Upper lobe of left lung (tissue), 6 donors: ENCODE data around the gene TOX2. TPM values are rescaled to one million over a fixed set of nuclear protein-coding genes. Genes with fewer than 3 reads are reported as not detected.

Source experiments
- ATAC-seq, 2 donors: fragments of 200-7000 bp; cut with Tn5 transposase; one replicate each; pipeline ENCODE4 v1.9.1; 2022; ENCODE audit warnings: mild to moderate bottlenecking in 2 of 2, moderate library complexity in 2 of 2; ENCODE audit not compliant: low FRiP score in 2 of 2
- DNase-seq, 2 donors: peaks; one replicate each; pipeline ENCODE4 v3.0.0-alpha.2; 2019 to 2020
- H3K27ac ChIP-seq, 4 donors: fragments of 200-600 bp; sonication (generic); one replicate each; pipeline ENCODE4 v1.5.1; 2016 to 2019
- H3K27me3 ChIP-seq, 4 donors: fragments of 200-600 bp; sonication (generic); one replicate each; pipeline ENCODE4 v1.5.1; 2017 to 2019
- H3K36me3 ChIP-seq, 4 donors: fragments of 200-600 bp; sonication (generic); one replicate each; pipeline ENCODE4 v1.5.1; 2016 to 2019
- H3K4me1 ChIP-seq, 4 donors: fragments of 200-600 bp; sonication (generic); one replicate each; pipeline ENCODE4 v1.5.1; 2018 to 2019
- H3K4me3 ChIP-seq, 4 donors: fragments of 200-600 bp; sonication (generic); one replicate each; pipeline ENCODE4 v1.5.1; 2017 to 2019; ENCODE audit warnings: mild to moderate bottlenecking in 2 of 4, moderate library complexity in 1 of 4
- H3K9me3 ChIP-seq, 4 donors: fragments of 200-600 bp; sonication (generic); one replicate each; pipeline ENCODE4 v1.5.1; 2018 to 2019
- EP300 ChIP-seq, 4 donors: sonication (generic); formaldehyde crosslinking; IDR thresholded peaks; one replicate each; pipeline ENCODE4 v1.5.1; 2017; ENCODE audit warnings: antibody characterized with exemption in 4 of 4, control low read depth in 2 of 4
- POLR2A ChIP-seq, 4 donors: fragments of 450-650 bp; IDR thresholded peaks; one replicate each; pipeline ENCODE4 v1.5.1; 2016 to 2017; ENCODE audit warnings: antibody characterized with exemption in 4 of 4, mild to moderate bottlenecking in 2 of 4
- POLR2AphosphoS5 ChIP-seq, 2 donors: sonication (generic); formaldehyde crosslinking; IDR thresholded peaks; one replicate each; pipeline ENCODE4 v1.5.1; 2017; ENCODE audit warnings: antibody characterized with exemption in 2 of 2
- WGBS, 2 donors: methylation state at CpG; one replicate each; pipeline ENCODE4 v1.1.5; 2017 to 2018; 5-methylcytosine and 5-hydroxymethylcytosine counted together
- total RNA-seq, 6 donors: library from RNA; depleted of rRNA in 4 of 6; stranded (reverse); fragments of >200 nt in 4 of 6; gene quantifications; one replicate each; pipeline versions ENCODE4 v1.1.0 to v1.2.1, GENCODE V29; 2016 to 2021
- TF ChIP-seq, protein P1 (sequence below), 6 experiments: fragments of 450-650 bp in 4 of 6; fragments of 200-600 bp in 2 of 6; sonication (generic) in 2 of 6; IDR thresholded peaks; one replicate each; pipeline ENCODE4 v1.5.1; 2016 to 2019; ENCODE audit warnings: antibody characterized with exemption in 6 of 6
- donor health status: DM: no; HTN: no; CAD: no; lungs with moderate emphysema.
- donor health status: DM: no; HTN: yes; CAD: no; lungs with severe emphysema.

Gene TOX2
- total RNA-seq, 6 donors from 2014 or later = 7.2 to 29.3 (median 23.7) TPM

DNA sequence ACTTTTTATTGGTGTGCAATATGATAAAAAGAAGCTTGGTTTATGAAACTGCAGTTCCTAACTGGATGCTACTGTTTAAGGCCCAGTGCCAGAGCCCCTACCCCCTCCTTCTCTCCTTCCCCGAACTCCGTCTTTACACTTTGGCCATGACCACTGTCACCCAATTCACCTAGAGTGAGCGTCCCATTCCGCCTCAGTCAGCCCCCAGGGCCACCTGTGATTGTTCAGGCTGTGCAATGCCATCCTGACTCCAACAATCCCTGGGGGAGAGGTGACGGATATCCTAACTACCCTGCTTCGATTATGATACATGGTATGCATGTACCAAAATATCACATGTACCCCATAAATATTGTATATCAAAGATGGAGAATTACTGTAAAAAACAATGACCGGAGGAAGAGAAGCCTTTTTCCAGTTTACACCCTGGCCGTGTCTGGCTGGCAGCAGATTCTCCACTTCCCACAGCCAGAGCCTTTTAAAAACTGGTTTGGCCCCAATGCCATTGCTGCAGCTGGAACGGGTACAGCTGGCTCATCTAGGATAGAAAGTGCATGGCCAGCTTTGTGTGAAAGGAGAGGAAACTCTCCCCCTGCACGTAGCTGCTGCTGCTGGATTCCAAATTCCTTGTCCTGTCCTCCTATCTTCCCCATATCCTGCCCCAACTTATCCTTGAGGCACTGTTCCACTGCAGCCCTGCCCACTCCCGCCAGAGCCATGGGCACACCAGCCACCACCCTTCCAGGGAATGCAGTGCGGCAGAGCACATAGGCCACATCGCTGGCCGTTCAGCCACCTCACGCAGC is 172.6 kb downstream of the TOX2 start:
- ATAC-seq (no peak), DNase-seq (no peak)
- no peaks in the 10 kb centered on the region for H3K27me3 ChIP-seq
- no peak for TF ChIP-seq POLR2AphosphoS5 (IDR thresholded peaks at IDR 0.05)
- TF ChIP-seq POLR2A (IDR thresholded peaks at IDR 0.05) = no peak
- TF ChIP-seq, protein P1, sequence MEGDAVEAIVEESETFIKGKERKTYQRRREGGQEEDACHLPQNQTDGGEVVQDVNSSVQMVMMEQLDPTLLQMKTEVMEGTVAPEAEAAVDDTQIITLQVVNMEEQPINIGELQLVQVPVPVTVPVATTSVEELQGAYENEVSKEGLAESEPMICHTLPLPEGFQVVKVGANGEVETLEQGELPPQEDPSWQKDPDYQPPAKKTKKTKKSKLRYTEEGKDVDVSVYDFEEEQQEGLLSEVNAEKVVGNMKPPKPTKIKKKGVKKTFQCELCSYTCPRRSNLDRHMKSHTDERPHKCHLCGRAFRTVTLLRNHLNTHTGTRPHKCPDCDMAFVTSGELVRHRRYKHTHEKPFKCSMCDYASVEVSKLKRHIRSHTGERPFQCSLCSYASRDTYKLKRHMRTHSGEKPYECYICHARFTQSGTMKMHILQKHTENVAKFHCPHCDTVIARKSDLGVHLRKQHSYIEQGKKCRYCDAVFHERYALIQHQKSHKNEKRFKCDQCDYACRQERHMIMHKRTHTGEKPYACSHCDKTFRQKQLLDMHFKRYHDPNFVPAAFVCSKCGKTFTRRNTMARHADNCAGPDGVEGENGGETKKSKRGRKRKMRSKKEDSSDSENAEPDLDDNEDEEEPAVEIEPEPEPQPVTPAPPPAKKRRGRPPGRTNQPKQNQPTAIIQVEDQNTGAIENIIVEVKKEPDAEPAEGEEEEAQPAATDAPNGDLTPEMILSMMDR (IDR thresholded peaks at IDR 0.05) = no peak
- no peak for TF ChIP-seq EP300 (IDR thresholded peaks at IDR 0.05)
- H3K4me3 ChIP-seq = no peak overlapping the region
- H3K36me3 ChIP-seq = no peaks in the 10 kb centered on the region
- H3K27ac ChIP-seq = no peak overlapping the region
- WGBS, 2 donors = 80 to 90% methylated on average over 15 of the region's 15 CpGs
- no peaks in the 10 kb centered on the region for H3K9me3 ChIP-seq
- peaks cover 0 to 6% (median 0%) of the 10 kb centered on the region in 4 donors for H3K4me1 ChIP-seq

DNA sequence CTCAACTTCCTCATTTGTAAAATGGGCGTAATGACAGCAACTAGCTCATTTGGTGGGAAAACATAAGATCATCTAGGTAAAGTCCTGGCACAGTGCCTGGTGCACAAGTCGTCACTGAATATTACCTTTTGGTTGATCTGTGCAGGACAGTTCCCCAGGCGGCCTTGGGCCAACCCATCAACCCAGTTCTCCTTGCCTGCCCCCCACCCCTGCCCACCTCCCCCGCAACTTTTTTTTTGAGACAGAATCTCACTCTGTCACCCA is 173.1 kb downstream of the TOX2 start:
- no peaks in the 10 kb centered on the region for H3K27me3 ChIP-seq
- H3K4me1 ChIP-seq = peaks cover 0 to 6% (median 0%) of the 10 kb centered on the region in 4 donors
- WGBS, 2 donors = 79 to 87% methylated on average over 4 of the region's 4 CpGs
- ATAC-seq = no peak
- H3K27ac ChIP-seq = no peak overlapping the region
- no peak for DNase-seq
- no peaks in the 10 kb centered on the region for H3K36me3 ChIP-seq
- TF ChIP-seq POLR2AphosphoS5 (IDR thresholded peaks at IDR 0.05) (no peak), POLR2A (IDR thresholded peaks at IDR 0.05) (no peak), EP300 (IDR thresholded peaks at IDR 0.05) (no peak)
- TF ChIP-seq, protein P1 (IDR thresholded peaks at IDR 0.05) = no peak
- no peaks in the 10 kb centered on the region for H3K9me3 ChIP-seq
- no peak overlapping the region for H3K4me3 ChIP-seq

DNA sequence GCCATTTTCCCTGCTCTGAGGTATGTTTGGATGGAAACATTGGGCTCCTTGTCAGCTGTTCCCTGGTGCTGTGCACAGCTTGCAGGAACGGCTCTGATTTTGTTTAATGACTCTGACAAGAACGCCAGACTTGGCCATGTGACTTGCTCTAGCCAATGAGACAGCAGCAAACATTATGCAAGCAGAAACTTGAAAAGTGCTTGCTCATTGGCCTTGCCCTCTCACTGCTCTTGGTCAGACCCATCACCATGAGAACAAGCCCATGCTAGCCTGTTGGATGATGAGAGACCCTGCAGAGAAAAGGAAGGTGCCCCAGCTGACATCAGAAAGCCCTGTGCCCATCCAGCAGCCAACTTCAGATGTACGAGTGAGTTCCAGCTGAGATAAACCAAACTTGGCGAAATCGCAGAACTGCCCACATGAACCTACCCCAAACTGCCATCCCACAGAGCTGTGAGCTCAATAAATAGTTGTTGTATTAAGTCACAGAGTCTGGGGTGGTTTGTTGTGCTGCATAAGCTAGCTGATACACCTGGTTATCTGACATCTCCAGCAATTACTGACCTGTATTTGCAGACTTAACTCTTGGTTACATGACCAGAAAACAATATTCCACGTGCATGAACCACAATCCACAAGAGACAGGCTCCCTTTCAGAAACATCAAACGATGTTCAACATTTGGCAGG is 175.5 kb downstream of the TOX2 start:
- no peak overlapping the region for H3K4me3 ChIP-seq
- no peak overlapping the region for H3K27ac ChIP-seq
- 62 to 63% methylated on average over 7 of the region's 7 CpGs for WGBS, 2 donors
- H3K9me3 ChIP-seq = no peaks in the 10 kb centered on the region
- no peaks in the 10 kb centered on the region for H3K36me3 ChIP-seq
- DNase-seq (peak in 1 of 2 donors; percentile 56), ATAC-seq (peak in 1 of 2 donors; percentile 29)
- no peaks in the 10 kb centered on the region for H3K27me3 ChIP-seq
- TF ChIP-seq POLR2AphosphoS5 (IDR thresholded peaks at IDR 0.05) = no peak
- TF ChIP-seq, protein P1 (IDR thresholded peaks at IDR 0.05) = no peak
- TF ChIP-seq POLR2A (IDR thresholded peaks at IDR 0.05) = no peak
- TF ChIP-seq EP300 (IDR thresholded peaks at IDR 0.05) = no peak
- peaks cover 0 to 6% (median 0%) of the 10 kb centered on the region in 4 donors for H3K4me1 ChIP-seq

DNA sequence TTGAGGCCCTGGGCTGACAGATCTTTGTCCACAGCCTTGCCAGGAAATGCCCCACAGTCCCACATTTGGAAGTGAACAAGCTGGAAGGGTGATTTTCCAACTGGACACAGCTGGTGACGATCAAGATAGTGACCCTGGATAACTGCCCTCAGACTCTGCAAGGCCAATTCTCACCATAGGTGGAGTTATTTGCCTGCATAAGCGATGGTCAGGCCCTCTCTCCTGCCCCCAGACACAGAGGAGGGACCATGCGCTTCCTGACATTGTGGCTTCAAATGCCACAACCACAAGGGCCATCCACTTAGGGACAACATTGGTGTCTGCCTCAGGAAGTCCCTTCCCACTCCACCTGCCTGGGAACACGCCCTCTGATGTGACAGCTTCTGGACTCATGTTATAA is 176.4 kb downstream of the TOX2 start:
- no peak overlapping the region for H3K27ac ChIP-seq
- ATAC-seq (no peak), DNase-seq (no peak)
- no peaks in the 10 kb centered on the region for H3K27me3 ChIP-seq
- 58 to 71% methylated on average over 4 of the region's 4 CpGs for WGBS, 2 donors
- H3K4me1 ChIP-seq = peaks cover 0 to 6% (median 0%) of the 10 kb centered on the region in 4 donors
- no peaks in the 10 kb centered on the region for H3K36me3 ChIP-seq
- TF ChIP-seq, protein P1 (IDR thresholded peaks at IDR 0.05) = no peak
- TF ChIP-seq POLR2AphosphoS5 (IDR thresholded peaks at IDR 0.05) = no peak
- TF ChIP-seq POLR2A (IDR thresholded peaks at IDR 0.05) = no peak
- no peak for TF ChIP-seq EP300 (IDR thresholded peaks at IDR 0.05)
- H3K9me3 ChIP-seq = no peaks in the 10 kb centered on the region
- no peak overlapping the region for H3K4me3 ChIP-seq
